Activated T-helper 2 cell treated with anti-CD3 and anti-CD28 coated beads, Interferon-gamma antibody, Interleukin-2, Interleukin-4, amounts not matched to agents 10 μg/mL and 5 μg/mL and 100 μg/mL, durations not matched to agents 14 hours and 24 hours and 36 hours (primary cell): ENCODE results near the gene TEPSIN. TPM values are rescaled to one million over a fixed set of nuclear protein-coding genes. Genes with fewer than 3 reads are reported as not detected.

Experiments
- DNase-seq: peaks from one replicate; pipeline ENCODE4 v3.0.0; 2021; ENCODE audit warnings: low spot score
- H3K27ac Mint-ChIP-seq: one replicate; pipeline ENCODE4 v1.8.0; 2021; ENCODE audit warnings: mixed read lengths
- H3K27me3 Mint-ChIP-seq: one replicate; pipeline ENCODE4 v1.8.0; 2021; ENCODE audit warnings: low read depth, mixed read lengths
- H3K36me3 Mint-ChIP-seq: one replicate; pipeline ENCODE4 v1.8.0; 2021; ENCODE audit warnings: low read depth, mixed read lengths
- H3K4me1 Mint-ChIP-seq: one replicate; pipeline ENCODE4 v1.8.0; 2021; ENCODE audit warnings: low read depth, mixed read lengths
- H3K4me3 Mint-ChIP-seq: one replicate; pipeline ENCODE4 v1.8.0; 2021; ENCODE audit warnings: low read depth, mild to moderate bottlenecking, moderate library complexity, mixed read lengths
- H3K9me3 Mint-ChIP-seq: one replicate; pipeline ENCODE4 v1.8.0; 2021; ENCODE audit warnings: mixed read lengths
- intact Hi-C: fragments of 100-400 bp; cut with micrococcal nuclease; formaldehyde crosslinking; loops from one replicate; pipeline ENCODE4 v1.15.1; 2023
- total RNA-seq: library from RNA; stranded (reverse); gene quantifications from 2 replicates; pipeline ENCODE4 v1.2.3, GENCODE V29; 2022

TEPSIN gene
- total RNA-seq, 1 donor from 2014 or later, result 39.1 TPM

DNA sequence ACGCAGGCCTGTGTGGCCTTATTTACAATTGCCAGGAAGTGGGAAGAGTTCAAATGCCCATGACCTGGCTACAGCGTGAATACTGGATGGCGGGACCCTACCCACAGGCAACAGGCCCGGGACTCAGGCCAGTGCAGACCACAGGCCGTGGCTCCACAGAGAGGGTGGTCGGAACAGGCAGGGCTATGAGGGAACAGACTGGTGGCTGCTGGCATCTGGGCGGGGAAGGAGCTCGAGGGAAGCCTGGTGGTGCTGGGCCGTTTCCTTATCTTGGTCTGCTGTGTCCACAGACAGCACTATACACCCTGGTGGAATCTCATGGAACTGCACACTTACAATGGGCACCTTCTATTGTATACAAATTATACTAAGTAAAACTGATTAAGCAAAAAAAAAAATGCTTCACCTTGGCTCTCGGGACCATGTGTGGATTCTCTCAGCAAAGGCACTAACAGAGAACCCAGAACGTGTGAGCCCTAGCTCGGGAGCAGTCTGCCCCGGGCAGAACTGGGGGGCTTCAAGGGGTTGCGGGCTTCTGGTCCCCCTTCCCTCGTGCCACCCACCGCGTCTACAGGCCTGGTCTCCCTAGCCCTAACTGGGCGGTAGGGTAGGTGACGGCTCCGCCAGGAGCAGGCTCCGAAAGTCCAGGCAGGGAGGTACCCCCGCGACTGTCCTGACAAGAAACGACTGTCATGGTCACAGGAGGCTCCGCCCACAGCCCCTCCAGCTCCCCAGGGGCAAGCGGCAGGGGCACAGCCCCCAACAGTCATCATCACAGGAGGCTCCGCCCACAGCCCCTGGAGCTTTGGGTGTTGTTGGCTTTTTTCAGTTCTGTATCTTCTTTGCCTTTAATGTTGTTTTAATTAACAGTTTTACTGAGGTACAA lies 37.9 kb downstream of the TEPSIN start:
- Mint-ChIP-seq H3K27ac (no peak overlapping the region), H3K4me1 (no peaks in the 10 kb centered on the region), H3K9me3 (no peaks in the 10 kb centered on the region), H3K27me3 (no peaks in the 10 kb centered on the region), H3K36me3 (no peaks in the 10 kb centered on the region), H3K4me3 (no peak overlapping the region)
- intact Hi-C loops, result no loop called here
- DNase-seq, result no peak

GRCh38 chr17:81200201-81200600 lies 38.7 kb downstream of the TEPSIN start:
- no peaks in the 10 kb centered on the region for H3K36me3 Mint-ChIP-seq
- H3K4me3 Mint-ChIP-seq, result no peak overlapping the region
- intact Hi-C loops, result no loop called here
- no peaks in the 10 kb centered on the region for H3K9me3 Mint-ChIP-seq
- no peaks in the 10 kb centered on the region for H3K27me3 Mint-ChIP-seq
- no peak overlapping the region for H3K27ac Mint-ChIP-seq
- H3K4me1 Mint-ChIP-seq, result no peaks in the 10 kb centered on the region
- no peak for DNase-seq

DNA sequence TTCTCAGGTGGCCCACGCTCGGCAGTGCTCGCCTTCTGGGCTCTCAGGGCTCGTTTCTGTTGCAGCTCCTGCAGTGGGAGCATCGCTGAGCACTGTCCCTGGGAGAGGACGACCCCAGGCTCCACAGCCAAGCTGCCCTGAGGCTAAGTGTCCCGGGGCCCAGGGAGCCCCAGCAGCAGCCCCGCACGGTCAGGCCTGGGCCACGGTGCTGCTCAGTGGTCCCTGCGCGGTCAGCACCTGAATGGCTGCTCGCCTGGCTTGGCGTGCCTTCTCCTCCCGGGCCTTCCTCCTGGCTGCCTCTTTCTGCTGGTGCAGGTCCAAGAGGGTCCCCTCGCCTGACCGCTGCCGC lies 39.4 kb downstream of the TEPSIN start:
- Mint-ChIP-seq H3K27ac (no peak overlapping the region), H3K36me3 (no peaks in the 10 kb centered on the region), H3K4me3 (no peak overlapping the region), H3K27me3 (no peaks in the 10 kb centered on the region), H3K9me3 (no peaks in the 10 kb centered on the region), H3K4me1 (no peaks in the 10 kb centered on the region)
- DNase-seq, result no peak
- intact Hi-C loops, result no loop called here

DNA sequence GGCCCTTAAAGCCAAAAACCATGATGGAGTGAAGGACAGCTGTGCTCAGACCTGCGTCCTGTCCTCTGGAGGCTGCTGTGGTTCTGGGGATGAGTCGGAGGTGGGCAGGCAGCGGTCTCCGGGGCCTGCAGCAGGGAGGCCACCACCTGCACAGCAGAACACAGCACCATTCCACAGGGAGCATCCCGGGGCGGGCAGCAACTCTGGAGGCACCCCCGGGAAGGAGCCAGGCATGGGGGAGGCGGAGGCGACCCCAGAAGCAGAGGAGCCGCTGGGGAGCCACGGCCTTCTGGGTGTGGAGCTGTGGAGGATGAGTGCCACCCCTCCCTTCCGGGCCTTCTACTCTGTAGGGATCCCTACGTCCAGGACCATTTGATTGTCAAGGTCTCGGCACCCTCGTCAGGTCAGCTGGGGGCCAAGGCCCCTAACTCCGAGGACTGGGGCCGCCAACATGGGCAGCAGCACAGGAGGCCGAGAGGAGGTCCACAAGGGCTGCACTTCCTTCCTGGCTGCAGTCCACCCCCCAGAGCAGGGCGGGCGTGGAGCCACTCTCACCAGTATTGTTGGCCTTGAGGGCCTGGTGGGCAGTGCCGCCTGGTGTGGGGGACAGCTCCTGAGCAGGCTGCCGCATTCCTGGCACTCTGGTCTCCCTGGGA lies 39.9 kb downstream of the TEPSIN start:
- intact Hi-C loops, result no loop called here
- Mint-ChIP-seq H3K4me1 (no peaks in the 10 kb centered on the region), H3K27ac (no peak overlapping the region), H3K9me3 (no peaks in the 10 kb centered on the region), H3K36me3 (no peaks in the 10 kb centered on the region), H3K27me3 (no peaks in the 10 kb centered on the region), H3K4me3 (no peak overlapping the region)
- DNase-seq, result no peak

GRCh38 chr17:81197831-81198490 lies 40.9 kb downstream of the TEPSIN start:
- intact Hi-C loops, result no loop called here
- no peak for DNase-seq
- no peaks in the 10 kb centered on the region for H3K27me3 Mint-ChIP-seq
- no peaks in the 10 kb centered on the region for H3K4me1 Mint-ChIP-seq
- H3K27ac Mint-ChIP-seq, result no peak overlapping the region
- no peak overlapping the region for H3K4me3 Mint-ChIP-seq
- H3K9me3 Mint-ChIP-seq, result no peaks in the 10 kb centered on the region
- H3K36me3 Mint-ChIP-seq, result no peaks in the 10 kb centered on the region

- DNase-seq, result no peak
- Mint-ChIP-seq H3K9me3 (no peaks in the 10 kb centered on the region), H3K27ac (no peak overlapping the region), H3K27me3 (no peaks in the 10 kb centered on the region), H3K36me3 (no peaks in the 10 kb centered on the region), H3K4me1 (no peaks in the 10 kb centered on the region), H3K4me3 (no peak overlapping the region)
- intact Hi-C loops, result no loop called here
Measured at GRCh38 chr17:81197409-81197795, 41.5 kb downstream of the TEPSIN start.

- Mint-ChIP-seq H3K36me3 (no peaks in the 10 kb centered on the region), H3K9me3 (no peaks in the 10 kb centered on the region), H3K4me1 (no peaks in the 10 kb centered on the region), H3K27me3 (no peaks in the 10 kb centered on the region), H3K27ac (no peak overlapping the region), H3K4me3 (no peak overlapping the region)
- intact Hi-C loops, result no loop called here
- no peak for DNase-seq
Measured at GRCh38 chr17:81196505-81197408, 42.1 kb downstream of the TEPSIN start.

DNA sequence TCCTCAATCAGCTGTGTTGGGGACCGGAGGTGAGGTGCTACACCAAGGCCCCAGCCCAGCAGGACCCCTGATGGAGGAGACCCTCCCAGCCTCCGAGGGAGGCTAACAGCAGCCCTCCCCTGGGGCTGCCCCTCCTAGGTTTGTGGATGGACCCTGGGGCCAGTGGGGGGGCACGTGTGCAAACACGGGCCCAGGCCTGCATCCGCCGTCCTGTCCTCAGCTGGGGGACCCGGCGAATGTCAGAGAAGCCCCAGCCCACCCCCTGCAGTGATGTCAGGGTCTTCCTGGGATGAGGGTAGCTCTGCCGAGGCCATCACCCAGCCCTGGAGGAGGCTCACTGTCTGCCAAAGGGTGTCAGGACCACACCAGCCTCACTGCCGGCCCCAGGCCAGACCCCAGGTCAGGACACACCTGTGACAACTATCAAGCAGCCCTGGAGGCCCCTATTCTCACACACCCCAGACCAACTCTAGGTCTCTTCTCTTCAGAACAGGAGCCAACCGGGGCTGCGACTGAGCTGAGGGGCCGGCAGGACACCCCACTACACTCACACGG lies 42.8 kb downstream of the TEPSIN start:
- H3K27ac Mint-ChIP-seq, result no peak overlapping the region
- no peak for DNase-seq
- H3K9me3 Mint-ChIP-seq, result no peaks in the 10 kb centered on the region
- no peaks in the 10 kb centered on the region for H3K36me3 Mint-ChIP-seq
- H3K27me3 Mint-ChIP-seq, result no peaks in the 10 kb centered on the region
- no peak overlapping the region for H3K4me3 Mint-ChIP-seq
- intact Hi-C loops, result no loop called here
- no peaks in the 10 kb centered on the region for H3K4me1 Mint-ChIP-seq

DNA sequence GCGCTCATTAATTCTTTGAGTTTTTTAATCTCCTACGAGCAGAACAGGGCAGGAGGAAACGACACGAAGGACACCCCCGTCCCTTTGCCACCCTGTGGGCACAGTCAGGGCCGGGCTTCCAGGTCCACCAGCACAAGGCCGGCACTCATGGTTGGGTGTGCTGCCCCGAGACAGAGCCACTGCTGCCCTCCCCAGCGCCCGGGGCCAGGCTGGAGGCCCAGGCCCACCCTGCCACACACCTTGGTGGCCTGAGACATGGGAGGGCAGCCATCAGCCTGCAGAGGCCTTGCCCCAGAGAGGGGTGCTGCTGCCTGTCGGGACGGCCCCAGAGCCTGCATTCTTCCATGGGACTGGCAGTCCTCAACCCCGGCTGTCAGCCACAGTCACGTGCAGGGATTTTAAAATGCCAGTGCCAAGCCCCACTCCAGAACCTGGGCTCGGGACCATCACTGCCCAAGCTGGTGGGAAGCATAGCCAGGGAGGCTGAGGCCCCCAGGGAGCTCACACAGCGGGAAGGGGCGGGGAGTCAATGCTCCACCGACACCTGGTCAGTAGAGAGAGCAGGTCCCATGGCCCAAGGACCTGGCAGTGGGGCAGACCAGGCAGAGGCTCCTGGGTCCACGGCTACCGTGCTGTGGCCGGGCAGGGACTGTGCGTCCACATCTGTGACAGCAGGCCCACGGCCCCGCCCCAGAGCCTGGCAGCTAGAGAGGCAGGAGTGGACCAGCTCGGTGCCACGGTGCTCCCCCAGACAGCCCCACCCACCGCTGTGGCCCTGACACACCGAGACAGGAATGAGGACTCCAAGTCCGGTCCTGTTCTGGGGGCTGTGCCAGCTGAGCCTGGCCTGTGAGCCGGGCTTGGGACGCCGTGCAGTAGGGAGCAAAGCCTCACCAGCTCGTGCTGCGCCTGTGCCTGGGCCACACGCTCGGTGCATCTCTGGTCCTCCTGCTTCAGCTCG lies 43.6 kb downstream of the TEPSIN start:
- Mint-ChIP-seq H3K4me1 (no peaks in the 10 kb centered on the region), H3K36me3 (no peaks in the 10 kb centered on the region), H3K27ac (no peak overlapping the region), H3K27me3 (no peaks in the 10 kb centered on the region), H3K4me3 (no peak overlapping the region), H3K9me3 (no peaks in the 10 kb centered on the region)
- intact Hi-C loops, result no loop called here
- no peak for DNase-seq

GRCh38 chr17:81194225-81194760 lies 44.6 kb downstream of the TEPSIN start:
- no peaks in the 10 kb centered on the region for H3K4me1 Mint-ChIP-seq
- DNase-seq, result no peak
- H3K9me3 Mint-ChIP-seq, result no peaks in the 10 kb centered on the region
- intact Hi-C loops, result no loop called here
- H3K4me3 Mint-ChIP-seq, result no peak overlapping the region
- H3K27ac Mint-ChIP-seq, result no peak overlapping the region
- no peaks in the 10 kb centered on the region for H3K27me3 Mint-ChIP-seq
- H3K36me3 Mint-ChIP-seq, result no peaks in the 10 kb centered on the region

GRCh38 chr17:81193470-81194224 lies 45.2 kb downstream of the TEPSIN start:
- H3K27ac Mint-ChIP-seq, result no peak overlapping the region
- H3K4me1 Mint-ChIP-seq, result no peaks in the 10 kb centered on the region
- H3K36me3 Mint-ChIP-seq, result no peaks in the 10 kb centered on the region
- no peaks in the 10 kb centered on the region for H3K9me3 Mint-ChIP-seq
- intact Hi-C loops, result no loop called here
- H3K27me3 Mint-ChIP-seq, result no peaks in the 10 kb centered on the region
- H3K4me3 Mint-ChIP-seq, result no peak overlapping the region
- no peak for DNase-seq
